HCT116 (cell line): ENCODE data around the gene DAAM1. TPM values are rescaled to one million over a fixed set of nuclear protein-coding genes. Genes with fewer than 3 reads are reported as not detected.

Experiments
- ATAC-seq: fragments of 200-7000 bp; cut with Tn5 transposase; 2 replicates; pipeline ENCODE4 v1.9.1; 2020; ENCODE audit warnings: mild to moderate bottlenecking, moderate library complexity
- BruUV-seq: library from RNA; stranded (reverse); fragments of 400-500 nt; replicated peaks from 2 replicates; lab custom pipeline; 2021; lab: Mats Ljungman, UMichigan
- CTCF ChIA-PET: fragments of 300-600 bp; sonication (Branson Sonifier 250); formaldehyde crosslinking; loops from one replicate; lab custom pipeline; 2021; ENCODE audit warnings: antibody characterized with exemption; lab: Charles Lee
- POLR2A ChIA-PET: fragments of 300-600, 350-600 bp; sonication (Branson Sonifier 250); formaldehyde crosslinking; loops from one replicate; lab custom pipeline; 2021; ENCODE audit warnings: antibody characterized with exemption; lab: Charles Lee
- RAD21 ChIA-PET, 2 experiments: fragments of 300-600 bp; sonication (Branson Sonifier 250); formaldehyde crosslinking; loops; one replicate each; lab custom pipeline; 2023; ENCODE audit warnings: low total read pairs in 2 of 2; ENCODE audit not compliant: uncharacterized antibody in 2 of 2, unreplicated experiment in 2 of 2, low non-redundant PET in 1 of 2; lab: Charles Lee
- DNase-seq: peaks from one replicate; pipeline ENCODE4 v3.0.0-alpha.2; 2010; ENCODE audit warnings: low read depth, low spot score
- H2AFZ ChIP-seq: fragments of 200-600 bp; shearing (Covaris generic), sonication (generic); 2 replicates; pipeline ENCODE4 v1.6.1; 2017; ENCODE audit warnings: low read depth, mixed run types, mixed read lengths, antibody characterized with exemption, low read length; ENCODE audit not compliant: poor library complexity, severe bottlenecking
- H3K27ac ChIP-seq: 2 replicates; pipeline ENCODE4 v1.5.1; 2012; ENCODE audit warnings: low read depth, low read length
- H3K27me3 ChIP-seq: fragments of 200-600 bp; sonication (generic); 2 replicates; pipeline ENCODE4 v1.6.1; 2016; ENCODE audit warnings: mixed run types, low read length, mixed read lengths; ENCODE audit not compliant: insufficient read depth
- H3K36me3 ChIP-seq, 2 experiments: fragments of 200-500 bp in 1 of 2; fragments of 200-600 bp in 1 of 2; sonication (Bioruptor generic) in 1 of 2; sonication (generic) in 1 of 2; 2 replicates each; pipeline versions ENCODE4 v1.5.1 to v1.6.1; 2014 to 2016; ENCODE audit warnings: low read length in 2 of 2, inconsistent platforms in 1 of 2, mixed read lengths in 1 of 2, mixed run types in 1 of 2; ENCODE audit not compliant: insufficient read depth in 2 of 2, control insufficient read depth in 1 of 2
- H3K4me1 ChIP-seq, 2 experiments: fragments of 200-600 bp in 1 of 2; sonication (generic) in 1 of 2; 2 replicates each; pipeline versions ENCODE4 v1.5.1 to v1.6.1; 2012 to 2017; ENCODE audit warnings: low read length in 2 of 2, inconsistent platforms in 1 of 2, mild to moderate bottlenecking in 1 of 2, mixed read lengths in 1 of 2, mixed run types in 1 of 2, moderate library complexity in 1 of 2; ENCODE audit not compliant: insufficient read depth in 2 of 2, control insufficient read depth in 1 of 2
- H3K4me2 ChIP-seq: fragments of 200-600 bp; sonication (generic); 2 replicates; pipeline ENCODE4 v1.6.1; 2017; ENCODE audit warnings: mixed run types, low read length, mixed read lengths
- H3K4me3 ChIP-seq, 2 experiments: fragments of 200-600 bp in 1 of 2; sonication (generic) in 1 of 2; replicated peaks in 1 of 2; 2 replicates each; pipeline ENCODE4 v1.5.1; 2011 to 2016; ENCODE audit warnings: low read length in 2 of 2, control low read depth in 1 of 2, low read depth in 1 of 2, mild to moderate bottlenecking in 1 of 2, mixed read lengths in 1 of 2, mixed run types in 1 of 2
- H3K79me2 ChIP-seq: fragments of 200-600 bp; sonication (generic); 2 replicates; pipeline ENCODE4 v1.6.1; 2017; ENCODE audit warnings: mild to moderate bottlenecking, mixed run types, low read length, moderate library complexity, mixed read lengths; ENCODE audit not compliant: insufficient read depth
- H3K9ac ChIP-seq: fragments of 200-600 bp; sonication (generic); 2 replicates; pipeline ENCODE4 v1.6.1; 2016; ENCODE audit warnings: low read length, mixed read lengths
- H3K9me2 ChIP-seq: fragments of 200-600 bp; sonication (generic), shearing (Covaris generic); 2 replicates; pipeline ENCODE4 v1.6.1; 2017; ENCODE audit warnings: mixed run types, mild to moderate bottlenecking, moderate library complexity; ENCODE audit not compliant: insufficient read depth
- H3K9me3 ChIP-seq, 2 experiments: fragments of 200-500 bp in 1 of 2; fragments of 200-600 bp in 1 of 2; sonication (Bioruptor generic) in 1 of 2; sonication (generic) in 1 of 2; 2 replicates each; pipeline ENCODE4 v1.6.1; 2014 to 2017; ENCODE audit warnings: low read length in 2 of 2, mixed read lengths in 2 of 2, inconsistent platforms in 1 of 2, low read depth in 1 of 2, mild to moderate bottlenecking in 1 of 2, mixed run types in 1 of 2, moderate library complexity in 1 of 2; ENCODE audit not compliant: control insufficient read depth in 1 of 2, insufficient read depth in 1 of 2
- H4K20me1 ChIP-seq: fragments of 200-600 bp; sonication (generic), shearing (Covaris generic); 2 replicates; pipeline ENCODE4 v1.6.1; 2017; ENCODE audit warnings: mixed run types, mild to moderate bottlenecking, moderate library complexity; ENCODE audit not compliant: insufficient read depth
- CBX3 ChIP-seq: IDR thresholded peaks from 2 replicates; pipeline ENCODE4 v1.6.1; 2012; ENCODE audit warnings: low read depth
- CEBPB ChIP-seq: IDR thresholded peaks from 2 replicates; pipeline ENCODE4 v1.6.1; 2012; ENCODE audit warnings: low read depth
- EGR1 ChIP-seq: IDR thresholded peaks from 2 replicates; pipeline ENCODE4 v1.6.1; 2012; ENCODE audit warnings: low read depth
- ELF1 ChIP-seq: IDR thresholded peaks from 2 replicates; pipeline ENCODE4 v1.6.1; 2012; ENCODE audit warnings: low read depth, borderline replicate concordance
- EZH2phosphoT487 ChIP-seq: fragments of 200-600 bp; IDR thresholded peaks from 2 replicates; pipeline ENCODE4 v1.6.1; 2018; ENCODE audit warnings: antibody characterized with exemption, borderline replicate concordance
- JUND ChIP-seq: IDR thresholded peaks from 2 replicates; pipeline ENCODE4 v1.6.1; 2012
- POLR2A ChIP-seq: IDR thresholded peaks from 2 replicates; pipeline ENCODE4 v1.7.0; 2011; ENCODE audit warnings: borderline replicate concordance; ENCODE audit not compliant: insufficient read depth, insufficient read length; ENCODE audit errors: extremely low read depth
- RAD21 ChIP-seq: IDR thresholded peaks from 2 replicates; pipeline ENCODE4 v1.6.1; 2012; ENCODE audit warnings: low read depth, mild to moderate bottlenecking
- SIN3A ChIP-seq: IDR thresholded peaks from 2 replicates; pipeline ENCODE4 v1.6.1; 2012; ENCODE audit warnings: low read depth
- SP1 ChIP-seq: IDR thresholded peaks from 2 replicates; pipeline ENCODE4 v1.6.1; 2012; ENCODE audit warnings: low read depth
- SRF ChIP-seq: IDR thresholded peaks from 2 replicates; pipeline ENCODE4 v1.6.1; 2012; ENCODE audit warnings: low read depth
- TCF7L2 ChIP-seq: IDR thresholded peaks from 2 replicates; pipeline ENCODE4 v1.7.0; 2011; ENCODE audit warnings: borderline replicate concordance, inconsistent platforms; ENCODE audit not compliant: insufficient read depth, insufficient read length; ENCODE audit errors: extremely low read depth
- YY1 ChIP-seq: IDR thresholded peaks from 2 replicates; pipeline ENCODE4 v1.6.1; 2011; ENCODE audit warnings: low read length, low read depth, moderate library complexity, mild to moderate bottlenecking; ENCODE audit not compliant: insufficient replicate concordance; ENCODE audit errors: extremely low read depth
- ZFX ChIP-seq: fragments of 450-650 bp; IDR thresholded peaks from 2 replicates; pipeline ENCODE4 v1.6.1; 2017
- ZNF274 ChIP-seq: fragments of 200-500 bp; sonication (Bioruptor generic); IDR thresholded peaks from 2 replicates; pipeline ENCODE4 v1.6.1; 2014; ENCODE audit warnings: mild to moderate bottlenecking, low read depth, low read length, inconsistent platforms
- intact Hi-C: fragments of 100-400 bp; cut with micrococcal nuclease; formaldehyde crosslinking; loops from 2 replicates; pipeline ENCODE4 v1.10.0; 2022
- total RNA-seq: library from RNA; stranded (reverse); gene quantifications from one replicate; pipeline ENCODE4 v1.2.1, GENCODE V29; 2021; ENCODE audit not compliant: unreplicated experiment
- TF ChIP-seq, protein P1 (sequence below), 3 experiments: fragments of 200-600 bp in 1 of 3; sonication (generic) in 1 of 3; IDR thresholded peaks in 2 of 3; conservative IDR thresholded peaks in 1 of 3; 2 replicates each; pipeline ENCODE4 v1.5.1; 2012 to 2017; ENCODE audit warnings: low read depth in 2 of 3, low read length in 2 of 3, antibody characterized with exemption in 1 of 3, borderline replicate concordance in 1 of 3, control low read depth in 1 of 3, mild to moderate bottlenecking in 1 of 3, mixed read lengths in 1 of 3, mixed run types in 1 of 3, moderate library complexity in 1 of 3; ENCODE audit not compliant: insufficient read depth in 1 of 3
- TF ChIP-seq, protein P2 (sequence below): IDR thresholded peaks from 2 replicates; pipeline ENCODE4 v1.6.1; 2012
- TF ChIP-seq, protein P3 (sequence below): IDR thresholded peaks from 2 replicates; pipeline ENCODE4 v1.6.1; 2012; ENCODE audit warnings: low read depth

Gene DAAM1
- total RNA-seq, 1 experiment from 2014 or later: 10.7 TPM

DNA sequence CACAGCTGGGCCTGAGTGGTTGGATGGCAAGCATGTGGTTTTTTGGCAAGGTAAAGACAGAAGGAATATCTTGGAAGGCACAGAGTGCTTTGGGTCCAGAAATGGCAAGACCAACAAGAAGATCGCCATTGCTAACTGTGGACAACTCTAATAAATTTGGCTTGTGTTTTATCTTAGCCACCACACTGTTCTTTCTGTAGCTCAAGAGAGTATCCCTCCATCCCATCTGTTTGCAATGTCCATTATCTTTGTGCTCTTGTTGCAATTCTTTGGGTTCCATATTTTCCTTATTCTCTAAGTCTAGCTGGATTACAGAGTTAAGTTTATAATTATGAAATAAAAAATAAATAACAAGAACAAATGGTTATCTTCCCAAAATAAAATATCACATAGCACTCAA lies 6.7 kb upstream of the DAAM1 start:
- Histone ChIP-seq H3K79me2 (no peaks in the 10 kb centered on the region), H3K9me3 (no peaks in the 10 kb centered on the region), H3K36me3 (no peaks in the 10 kb centered on the region), H3K4me1 (no peaks in the 10 kb centered on the region), H3K4me3 (no peak overlapping the region), H3K4me2 (no peak overlapping the region), H3K9ac (no peak overlapping the region), H4K20me1 (no peaks in the 10 kb centered on the region), H3K27ac (no peak overlapping the region), H3K9me2 (no peaks in the 10 kb centered on the region), H2AFZ (no peak overlapping the region), H3K27me3 (peaks cover 21% of the 10 kb centered on the region)
- ChIA-PET CTCF (no interaction called here), POLR2A (no interaction called here), RAD21 (no interaction called here)
- TF ChIP-seq ZFX (no peak), SRF (no peak)
- no peak for ATAC-seq
- intact Hi-C loops: no loop called here
- BruUV-seq: no TSS peak
- DNase-seq: no peak

DNA sequence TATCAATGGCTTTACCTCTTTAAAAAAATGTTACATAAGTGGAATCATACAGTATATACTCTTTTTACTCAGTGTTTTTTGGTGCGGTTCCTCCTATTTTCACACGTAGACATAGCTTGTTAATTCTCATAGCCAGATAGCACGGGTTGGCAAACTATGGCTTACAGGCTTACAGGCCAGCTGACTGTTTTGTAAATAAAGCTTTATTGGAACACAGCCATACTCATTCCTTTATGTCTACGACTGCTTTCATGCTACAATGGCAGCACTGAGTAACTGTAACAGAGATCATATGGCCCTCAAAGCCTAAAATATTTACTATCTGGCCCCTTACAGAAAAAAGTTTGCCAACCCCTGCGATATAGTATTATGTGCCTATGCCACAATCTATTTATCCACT lies 5.8 kb upstream of the DAAM1 start:
- Histone ChIP-seq H3K9ac (no peak overlapping the region), H4K20me1 (no peaks in the 10 kb centered on the region), H3K36me3 (no peaks in the 10 kb centered on the region), H3K9me3 (no peaks in the 10 kb centered on the region), H3K79me2 (no peaks in the 10 kb centered on the region), H3K27me3 (peaks cover 30% of the 10 kb centered on the region), H3K4me1 (peaks cover 3 to 4% of the 10 kb centered on the region in 2 experiments; a peak in 2 of 4 replicates), H2AFZ (no peak overlapping the region), H3K4me2 (no peak overlapping the region), H3K4me3 (no peak overlapping the region), H3K27ac (no peak overlapping the region), H3K9me2 (no peaks in the 10 kb centered on the region)
- intact Hi-C loops: no loop called here
- BruUV-seq: no TSS peak
- ChIA-PET CTCF (no interaction called here), RAD21 (no interaction called here), POLR2A (no interaction called here)
- DNase-seq (no peak), ATAC-seq (no peak)
- no peak for TF ChIP-seq EZH2phosphoT487
- no peak for TF ChIP-seq RAD21
- TF ChIP-seq SIN3A: no peak
- TF ChIP-seq ZFX: no peak
- TF ChIP-seq ZNF274: no peak
- TF ChIP-seq CEBPB: no peak
- TF ChIP-seq CBX3: no peak
- no peak for TF ChIP-seq POLR2A
- TF ChIP-seq, protein P1, sequence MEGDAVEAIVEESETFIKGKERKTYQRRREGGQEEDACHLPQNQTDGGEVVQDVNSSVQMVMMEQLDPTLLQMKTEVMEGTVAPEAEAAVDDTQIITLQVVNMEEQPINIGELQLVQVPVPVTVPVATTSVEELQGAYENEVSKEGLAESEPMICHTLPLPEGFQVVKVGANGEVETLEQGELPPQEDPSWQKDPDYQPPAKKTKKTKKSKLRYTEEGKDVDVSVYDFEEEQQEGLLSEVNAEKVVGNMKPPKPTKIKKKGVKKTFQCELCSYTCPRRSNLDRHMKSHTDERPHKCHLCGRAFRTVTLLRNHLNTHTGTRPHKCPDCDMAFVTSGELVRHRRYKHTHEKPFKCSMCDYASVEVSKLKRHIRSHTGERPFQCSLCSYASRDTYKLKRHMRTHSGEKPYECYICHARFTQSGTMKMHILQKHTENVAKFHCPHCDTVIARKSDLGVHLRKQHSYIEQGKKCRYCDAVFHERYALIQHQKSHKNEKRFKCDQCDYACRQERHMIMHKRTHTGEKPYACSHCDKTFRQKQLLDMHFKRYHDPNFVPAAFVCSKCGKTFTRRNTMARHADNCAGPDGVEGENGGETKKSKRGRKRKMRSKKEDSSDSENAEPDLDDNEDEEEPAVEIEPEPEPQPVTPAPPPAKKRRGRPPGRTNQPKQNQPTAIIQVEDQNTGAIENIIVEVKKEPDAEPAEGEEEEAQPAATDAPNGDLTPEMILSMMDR (IDR thresholded peaks at IDR 0.05 in 2 of 3, conservative IDR thresholded peaks at IDR 0.05 in 1 of 3; ENCODE audit: borderline replicate concordance in 1 of 3, insufficient read depth in 1 of 3, low read depth in 2 of 3, low read length in 2 of 3): no peak
- no peak for TF ChIP-seq YY1
- TF ChIP-seq, protein P2, sequence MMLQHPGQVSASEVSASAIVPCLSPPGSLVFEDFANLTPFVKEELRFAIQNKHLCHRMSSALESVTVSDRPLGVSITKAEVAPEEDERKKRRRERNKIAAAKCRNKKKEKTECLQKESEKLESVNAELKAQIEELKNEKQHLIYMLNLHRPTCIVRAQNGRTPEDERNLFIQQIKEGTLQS: no peak
- TF ChIP-seq, protein P3, sequence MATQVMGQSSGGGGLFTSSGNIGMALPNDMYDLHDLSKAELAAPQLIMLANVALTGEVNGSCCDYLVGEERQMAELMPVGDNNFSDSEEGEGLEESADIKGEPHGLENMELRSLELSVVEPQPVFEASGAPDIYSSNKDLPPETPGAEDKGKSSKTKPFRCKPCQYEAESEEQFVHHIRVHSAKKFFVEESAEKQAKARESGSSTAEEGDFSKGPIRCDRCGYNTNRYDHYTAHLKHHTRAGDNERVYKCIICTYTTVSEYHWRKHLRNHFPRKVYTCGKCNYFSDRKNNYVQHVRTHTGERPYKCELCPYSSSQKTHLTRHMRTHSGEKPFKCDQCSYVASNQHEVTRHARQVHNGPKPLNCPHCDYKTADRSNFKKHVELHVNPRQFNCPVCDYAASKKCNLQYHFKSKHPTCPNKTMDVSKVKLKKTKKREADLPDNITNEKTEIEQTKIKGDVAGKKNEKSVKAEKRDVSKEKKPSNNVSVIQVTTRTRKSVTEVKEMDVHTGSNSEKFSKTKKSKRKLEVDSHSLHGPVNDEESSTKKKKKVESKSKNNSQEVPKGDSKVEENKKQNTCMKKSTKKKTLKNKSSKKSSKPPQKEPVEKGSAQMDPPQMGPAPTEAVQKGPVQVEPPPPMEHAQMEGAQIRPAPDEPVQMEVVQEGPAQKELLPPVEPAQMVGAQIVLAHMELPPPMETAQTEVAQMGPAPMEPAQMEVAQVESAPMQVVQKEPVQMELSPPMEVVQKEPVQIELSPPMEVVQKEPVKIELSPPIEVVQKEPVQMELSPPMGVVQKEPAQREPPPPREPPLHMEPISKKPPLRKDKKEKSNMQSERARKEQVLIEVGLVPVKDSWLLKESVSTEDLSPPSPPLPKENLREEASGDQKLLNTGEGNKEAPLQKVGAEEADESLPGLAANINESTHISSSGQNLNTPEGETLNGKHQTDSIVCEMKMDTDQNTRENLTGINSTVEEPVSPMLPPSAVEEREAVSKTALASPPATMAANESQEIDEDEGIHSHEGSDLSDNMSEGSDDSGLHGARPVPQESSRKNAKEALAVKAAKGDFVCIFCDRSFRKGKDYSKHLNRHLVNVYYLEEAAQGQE: no peak
- no peak for TF ChIP-seq SP1
- no peak for TF ChIP-seq JUND
- no peak for TF ChIP-seq EGR1
- TF ChIP-seq SRF: no peak
- no peak for TF ChIP-seq TCF7L2
- no peak for TF ChIP-seq ELF1
